GM18867 (cell line): ENCODE results near the gene NDUFA3.
"Not testable (repeated sequence)": the region's sequence is repeated elsewhere in the genome, so short reads cannot be mapped to it uniquely, and the experiment has no call there.

Experiments used
- ATAC-seq: cut with Tn5 transposase; IDR thresholded peaks from one replicate; pipeline ENCODE4 v1.9.1; 2021; ENCODE audit warnings: mild to moderate bottlenecking, moderate library complexity; ENCODE audit not compliant: unreplicated experiment

NDUFA3 gene

DNA sequence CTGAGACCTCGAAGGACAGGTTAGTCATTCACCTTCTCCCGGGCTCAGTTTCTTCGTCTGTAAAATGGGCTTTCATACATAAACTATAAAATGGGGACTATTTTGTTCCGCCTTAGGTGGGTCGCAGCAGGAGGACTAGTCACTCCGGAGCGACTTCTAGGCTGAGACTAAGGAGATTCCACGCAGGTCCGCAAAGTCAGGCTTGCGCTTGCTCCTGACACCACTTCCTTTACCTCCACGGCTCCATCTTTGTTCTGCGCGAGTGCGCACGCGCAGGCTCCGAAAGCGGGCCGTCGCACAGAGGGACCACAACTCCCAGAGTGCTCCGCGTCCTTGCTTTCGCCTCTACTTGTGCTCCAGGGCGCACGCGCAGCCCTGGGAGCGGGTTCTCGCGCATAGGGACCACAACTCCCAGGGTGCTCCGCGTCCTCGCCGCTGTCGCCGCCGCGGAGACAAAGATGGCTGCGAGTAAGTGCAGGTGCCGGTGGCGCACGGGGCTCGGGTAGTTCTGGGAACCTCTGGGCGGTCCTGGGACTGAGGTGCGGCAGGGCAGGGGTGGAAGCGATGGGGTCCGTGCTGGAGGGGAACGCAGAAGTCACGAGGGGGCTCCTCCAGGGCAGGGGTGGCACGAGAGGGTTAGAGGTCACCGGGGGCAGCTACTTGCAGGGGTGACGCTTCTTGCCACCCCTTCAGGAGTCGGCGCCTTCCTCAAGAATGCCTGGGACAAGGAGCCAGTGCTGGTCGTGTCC is at the start of gene NDUFA3:
NDUFA3 (plus strand) TSS at position 435 of the 749 bp plus-strand sequence; CDS start at position 459, 24 bp downstream.
- ATAC-seq: peak; percentile 93

DNA sequence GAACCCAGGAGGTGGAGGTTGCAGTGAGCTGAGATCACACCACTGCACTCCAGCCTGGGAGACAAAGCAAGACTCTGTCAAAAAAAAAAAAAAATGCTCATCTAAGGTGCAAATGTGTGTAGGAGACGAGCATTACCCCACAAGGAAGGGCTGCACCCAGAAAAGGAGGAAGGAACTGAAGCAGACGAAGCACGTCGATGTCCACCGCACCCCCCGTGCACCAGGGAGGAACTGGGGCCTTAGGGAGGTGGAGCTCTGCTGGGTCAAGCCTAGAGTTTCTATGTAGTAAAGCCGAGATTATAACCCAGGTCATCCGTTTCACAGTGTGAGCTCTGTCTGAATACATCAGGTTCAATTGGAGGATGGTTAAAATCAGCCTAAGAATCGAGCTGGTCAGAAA is 40.0 kb upstream of the NDUFA3 start:
- no peak for ATAC-seq

DNA sequence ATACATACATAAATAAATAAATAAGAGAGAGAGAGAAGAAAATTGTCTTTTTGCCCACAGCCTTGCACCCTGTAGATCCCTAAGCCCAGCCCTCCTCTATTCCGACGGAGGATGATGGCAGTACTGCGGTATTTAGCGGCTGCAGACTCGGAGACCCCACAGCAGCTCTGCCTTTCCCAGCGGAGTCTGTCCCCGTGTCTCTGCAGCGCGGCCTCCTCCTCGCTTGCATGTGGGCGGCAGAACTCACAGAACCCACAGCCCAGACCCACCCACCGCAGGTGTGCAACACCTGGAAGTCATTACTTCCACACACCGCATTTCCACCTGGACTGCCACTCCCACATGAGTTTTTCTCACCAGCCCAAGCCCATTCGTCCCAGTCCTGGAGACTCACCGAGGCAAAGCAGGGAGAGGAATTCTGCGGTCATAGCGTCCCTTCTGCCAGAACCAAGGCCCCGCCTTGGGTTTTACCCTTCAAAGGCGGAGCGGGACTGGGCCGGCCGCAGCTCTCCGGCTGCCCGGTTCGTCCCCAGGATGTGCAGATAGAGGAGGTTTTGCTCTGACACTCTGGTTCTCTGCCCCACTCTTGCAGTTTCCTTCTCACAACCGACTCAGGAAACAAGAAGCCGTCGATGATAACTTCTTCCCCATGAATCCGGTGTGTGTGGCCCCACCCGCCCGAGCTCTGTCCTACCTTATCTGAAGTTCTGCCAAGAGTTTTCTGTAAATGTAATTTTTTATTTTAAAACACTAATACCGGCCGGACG is 39.1 kb upstream of the NDUFA3 start, which contains the start of gene VSTM1:
VSTM1 (minus strand) TSS at position 548 of the 767 bp plus-strand sequence; CDS start at position 428, 120 bp downstream.
- no peak for ATAC-seq

DNA sequence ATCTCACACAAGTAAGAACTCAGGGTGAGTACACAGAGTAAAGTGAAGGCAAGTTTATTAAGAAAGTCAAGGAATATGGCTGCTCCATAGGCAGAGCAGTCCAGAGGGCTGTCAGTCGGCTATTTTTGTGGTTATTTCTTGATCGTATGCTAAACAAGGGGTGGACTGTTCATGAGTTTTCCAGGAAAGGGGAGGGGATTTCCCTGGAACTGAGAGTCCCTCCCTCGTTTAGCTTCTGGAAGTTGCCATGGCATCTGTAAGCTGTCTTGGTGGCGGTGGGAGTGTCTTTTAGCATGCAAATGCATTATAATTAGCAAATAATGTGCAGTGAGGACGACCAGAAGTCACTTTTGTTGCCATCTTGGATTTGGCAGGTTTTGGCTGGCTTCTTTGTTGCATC is 33.2 kb upstream of the NDUFA3 start:
- ATAC-seq: no peak

DNA sequence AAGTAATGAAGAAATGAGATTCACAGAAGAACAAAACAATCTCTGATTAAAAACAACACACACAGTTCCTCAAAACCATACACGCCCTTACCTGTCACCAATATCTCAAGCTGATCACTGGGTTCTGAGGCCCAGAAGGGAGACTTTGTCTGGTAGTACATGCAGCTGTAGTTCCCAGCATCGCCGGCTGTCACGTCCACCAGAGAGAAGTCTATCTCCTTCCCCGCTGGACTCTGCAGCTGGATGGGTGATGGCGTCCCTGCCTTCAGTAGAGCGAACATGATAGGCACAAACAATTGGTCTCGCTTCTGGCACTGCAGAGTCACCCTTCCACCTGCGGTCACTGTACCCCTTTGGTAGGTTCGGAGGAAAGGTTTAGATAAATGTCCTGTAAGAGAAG is 28.8 kb upstream of the NDUFA3 start:
- no peak for ATAC-seq

DNA sequence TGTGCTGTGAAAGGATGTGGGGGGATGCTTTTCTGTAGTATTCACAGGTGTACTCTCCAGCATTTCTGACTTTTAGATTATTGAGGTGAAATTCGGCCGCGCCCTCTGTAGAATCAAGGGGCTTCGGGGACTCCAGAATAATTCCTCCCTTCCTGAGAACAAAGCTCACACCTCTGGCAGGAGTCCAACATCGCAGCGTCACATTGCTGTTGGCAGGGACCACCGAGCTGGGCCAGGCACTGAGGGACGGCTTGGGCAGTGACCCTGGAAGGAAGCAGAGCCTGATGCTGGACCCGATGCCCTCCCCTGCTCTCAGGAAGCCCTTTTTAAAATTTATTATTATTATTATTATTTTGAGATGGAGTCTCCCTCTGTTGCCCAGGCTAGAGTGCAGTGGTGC is 27.8 kb upstream of the NDUFA3 start:
- no peak for ATAC-seq

DNA sequence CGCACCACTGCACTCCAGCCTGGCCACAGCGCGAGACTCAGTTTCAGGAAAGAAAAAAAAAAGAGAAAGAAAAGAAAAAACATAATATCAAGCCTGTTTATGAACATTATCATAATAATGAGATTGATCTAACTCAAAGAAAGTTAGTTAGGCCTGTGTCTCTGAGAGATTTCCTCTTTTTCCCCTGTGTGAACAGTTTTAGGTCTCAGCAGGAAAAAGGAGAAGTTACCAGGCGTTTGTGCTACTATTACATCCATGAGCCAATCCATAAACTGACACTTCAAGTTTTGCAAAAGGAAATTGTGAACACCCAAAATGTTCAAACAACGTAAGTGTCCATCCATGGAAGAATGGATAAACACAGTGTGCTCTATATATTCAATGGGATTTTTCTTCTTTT is 25.3 kb upstream of the NDUFA3 start:
- ATAC-seq: no peak

DNA sequence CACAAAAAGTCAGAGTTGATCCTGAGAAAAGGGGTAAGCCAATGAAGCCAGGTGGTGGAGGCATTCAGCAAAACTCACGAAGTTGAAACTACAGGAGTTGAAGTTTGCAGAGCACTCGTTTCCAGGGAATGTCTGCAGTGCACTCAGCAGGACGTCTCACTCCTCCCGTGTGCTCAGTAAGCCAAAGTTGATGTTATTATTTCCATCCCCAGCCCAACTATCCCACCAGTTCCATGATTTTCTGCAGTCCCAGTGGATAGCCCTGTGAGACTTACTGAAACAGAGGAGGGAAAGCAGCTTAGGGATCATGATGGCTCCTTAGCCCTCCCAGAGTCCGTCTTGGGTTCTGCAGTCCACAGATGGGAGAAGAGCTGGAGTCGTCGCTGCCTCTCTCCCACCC is 21.6 kb upstream of the NDUFA3 start, which contains the start of gene TARM1:
TARM1 (minus strand) TSS at position 334 of the 400 bp plus-strand sequence; CDS start at position 309, 25 bp downstream.
- ATAC-seq: no peak

DNA sequence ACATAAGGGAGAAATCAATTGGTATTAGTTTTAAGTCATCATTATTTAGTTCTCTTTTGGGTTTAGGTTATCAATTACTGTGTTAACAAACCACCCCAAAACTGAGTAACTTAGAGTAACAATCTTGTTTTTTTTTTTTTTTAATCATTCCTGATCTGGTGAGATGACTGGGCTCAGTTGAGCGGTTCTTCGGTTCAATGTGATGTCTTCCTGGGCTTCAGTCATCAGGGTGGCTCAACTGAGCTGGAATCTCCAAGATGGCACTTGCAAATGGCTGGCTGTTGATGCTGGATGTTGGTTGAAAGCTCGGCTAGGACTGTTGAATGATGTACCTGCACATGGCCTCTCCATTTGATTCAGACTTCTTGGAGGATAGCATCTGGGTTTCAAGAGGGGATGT is 18.2 kb upstream of the NDUFA3 start:
- ATAC-seq: no peak

DNA sequence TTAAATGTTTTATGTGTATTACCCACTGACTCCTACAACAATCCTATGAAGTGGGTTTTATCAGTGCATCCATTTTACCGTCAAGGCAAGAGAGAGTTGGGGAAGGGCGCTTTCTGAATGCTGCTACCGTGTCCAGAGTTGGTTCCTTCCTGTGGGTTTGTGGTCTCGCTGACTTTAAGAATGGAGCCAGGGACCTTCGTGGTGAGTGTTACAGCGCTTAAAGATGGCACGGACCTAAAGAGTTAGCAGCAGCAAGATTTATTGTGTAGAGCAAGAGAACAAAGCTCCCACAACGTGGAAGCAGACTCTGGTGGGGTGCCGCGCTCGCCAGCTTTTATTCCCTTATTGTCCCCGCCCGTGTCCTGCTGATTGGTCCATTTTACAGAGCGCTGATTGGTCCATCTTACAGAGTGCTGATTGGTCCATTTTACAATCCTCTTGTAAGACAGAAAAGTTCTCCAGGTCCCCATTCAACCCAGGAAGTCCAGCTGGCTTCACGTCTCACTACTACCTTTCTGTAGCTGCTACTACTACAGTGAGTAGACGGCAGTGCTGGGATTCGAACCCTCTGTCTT is 8.1 kb upstream of the NDUFA3 start:
- no peak for ATAC-seq

DNA sequence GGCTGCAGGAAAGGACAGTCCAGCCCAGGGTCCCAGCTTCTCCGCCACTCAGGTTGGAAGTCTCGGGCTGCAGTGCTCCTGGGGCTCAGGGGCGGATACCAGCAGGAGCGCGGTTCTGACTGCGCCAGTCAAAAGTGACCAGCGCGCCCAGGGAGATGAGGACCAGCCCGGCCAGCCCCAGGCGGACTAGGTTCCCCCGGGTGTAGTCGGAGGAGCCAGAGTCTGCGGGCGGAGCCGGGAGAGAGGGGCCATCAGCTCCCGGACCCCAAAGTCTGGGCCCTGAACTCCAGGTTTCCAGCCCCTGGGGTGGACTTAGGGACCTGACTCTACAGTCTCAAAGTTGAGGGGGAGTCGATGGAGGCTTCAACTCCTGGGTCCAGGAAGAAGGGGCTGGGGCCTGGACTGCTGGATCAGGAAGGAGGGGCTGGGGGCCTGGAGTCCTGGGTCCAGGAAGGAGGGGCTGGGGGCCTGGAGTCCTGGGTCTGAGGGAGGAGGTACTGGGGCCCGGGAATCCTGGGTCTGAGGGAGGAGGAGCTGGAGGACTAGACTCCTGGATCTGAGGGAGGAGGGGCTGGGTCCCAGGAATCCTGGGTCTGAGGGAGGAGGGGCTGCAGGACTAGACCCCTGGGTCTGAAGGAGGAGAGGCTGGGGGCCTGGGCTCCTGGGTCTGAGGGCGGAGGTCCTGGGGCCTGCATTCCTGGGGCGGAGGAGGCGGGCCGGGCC is 7.4 kb upstream of the NDUFA3 start:
- no peak for ATAC-seq

DNA sequence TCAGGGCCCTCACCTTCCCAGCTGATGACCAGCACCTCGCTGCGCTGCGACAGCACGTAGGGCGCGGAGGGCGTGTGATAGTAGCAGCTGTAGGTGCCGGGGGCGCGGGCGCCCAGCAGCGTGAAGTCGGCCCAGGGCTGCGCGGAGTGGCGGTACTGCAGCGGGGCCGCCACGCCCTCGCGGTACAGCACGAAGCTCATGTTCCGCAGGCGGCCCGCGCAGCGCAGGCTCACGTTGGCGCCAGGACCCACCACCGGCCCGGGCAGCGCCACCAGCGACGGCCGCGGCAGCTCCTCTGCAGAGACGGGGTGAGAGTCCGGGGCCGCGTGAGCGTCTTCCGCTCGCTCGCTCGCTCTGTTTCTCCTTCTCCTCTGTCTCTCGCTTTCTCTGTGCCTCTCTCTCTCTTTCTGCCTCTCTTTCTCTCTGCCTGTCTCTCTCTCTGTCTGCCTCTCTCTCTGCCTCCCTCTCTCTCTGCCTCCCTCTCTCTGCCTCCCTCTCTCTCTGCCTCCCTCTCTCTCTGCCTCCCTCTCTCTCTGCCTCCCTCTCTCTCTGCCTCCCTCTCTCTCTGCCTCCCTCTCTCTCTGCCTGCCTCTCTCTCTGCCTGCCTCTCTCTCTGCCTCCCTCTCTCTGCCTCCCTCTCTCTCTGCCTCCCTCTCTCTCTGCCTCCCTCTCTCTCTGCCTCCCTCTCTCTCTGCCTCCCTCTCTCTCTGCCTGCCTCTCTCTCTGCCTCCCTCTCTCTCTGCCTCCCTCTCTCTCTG is 6.6 kb upstream of the NDUFA3 start:
- ATAC-seq: not testable (repeated sequence)

DNA sequence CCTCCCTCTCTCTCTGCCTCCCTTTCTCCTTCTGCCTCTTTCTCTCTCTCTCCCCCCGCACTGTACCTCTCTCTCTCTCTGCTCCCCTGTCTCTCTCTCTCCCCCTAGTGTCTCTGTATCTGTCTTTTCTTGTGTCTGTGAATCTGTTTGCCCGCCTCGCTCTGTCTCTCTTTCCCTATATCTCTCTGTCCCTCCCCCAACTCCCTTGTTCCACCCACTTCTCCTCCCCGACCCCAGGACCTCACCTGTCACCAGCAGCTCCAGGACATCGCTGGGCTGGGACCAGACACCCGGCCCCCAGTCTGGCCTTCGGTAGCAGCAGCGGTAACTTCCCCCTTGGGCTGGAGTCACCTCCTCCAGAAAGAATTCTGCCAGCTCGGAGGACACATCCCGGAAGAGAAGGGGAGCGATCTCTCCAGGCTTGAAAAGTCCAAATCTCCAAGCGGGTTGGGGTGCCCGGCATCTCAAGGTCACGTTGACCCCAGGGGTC is 6.0 kb upstream of the NDUFA3 start:
- ATAC-seq: no peak

DNA sequence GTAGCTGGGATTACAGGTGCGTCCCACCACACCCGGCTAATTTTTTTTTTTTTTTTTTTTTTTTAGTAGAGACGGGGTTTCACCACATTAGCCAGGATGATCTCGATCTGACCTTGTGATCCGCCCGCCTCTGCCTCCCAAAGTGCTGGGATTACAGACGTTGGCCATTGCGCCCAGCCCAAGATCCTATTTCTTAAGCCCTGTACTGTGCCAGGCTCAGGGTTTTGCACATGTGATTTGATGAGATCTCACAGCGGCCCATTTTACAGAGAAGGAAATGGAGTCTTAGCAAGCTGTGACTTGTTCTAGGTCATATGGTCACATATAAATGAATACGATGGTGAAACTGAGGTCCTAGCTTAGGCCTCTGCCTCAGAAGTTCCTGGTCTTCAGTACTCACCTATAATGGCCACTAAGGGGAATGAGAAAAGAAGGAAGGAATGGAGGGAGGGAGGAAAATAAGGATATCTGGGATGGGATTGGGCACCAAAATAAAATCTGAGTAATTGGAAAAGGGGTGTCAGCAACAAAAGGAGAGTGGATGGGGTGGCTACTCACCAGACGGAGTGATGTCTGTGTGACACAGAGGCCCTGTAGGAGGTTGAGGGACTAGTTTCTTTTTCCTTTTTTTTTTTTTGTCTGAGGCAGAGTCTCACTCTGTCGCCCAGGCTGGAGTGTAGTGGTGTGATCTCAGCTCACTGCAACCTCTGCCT is 3.3 kb upstream of the NDUFA3 start:
- no peak for ATAC-seq

DNA sequence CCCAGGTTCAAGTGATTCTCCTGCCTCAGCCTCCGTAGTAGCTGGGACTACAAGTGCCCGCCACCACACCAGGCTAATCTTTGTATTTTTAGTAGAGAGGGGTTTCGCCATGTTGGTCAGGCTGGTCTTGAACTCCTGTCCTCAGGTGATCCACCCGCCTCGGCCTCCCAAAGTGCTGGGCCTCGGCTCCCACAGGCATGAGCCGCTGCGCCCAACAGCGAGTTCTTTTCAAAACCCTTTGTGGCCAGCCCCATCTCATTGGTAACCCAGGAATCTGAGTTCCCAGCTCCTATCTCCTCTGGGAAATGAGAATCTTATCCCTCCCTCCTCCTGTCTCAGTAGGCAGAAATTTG is 2.8 kb upstream of the NDUFA3 start:
- ATAC-seq: not testable (repeated sequence)

DNA sequence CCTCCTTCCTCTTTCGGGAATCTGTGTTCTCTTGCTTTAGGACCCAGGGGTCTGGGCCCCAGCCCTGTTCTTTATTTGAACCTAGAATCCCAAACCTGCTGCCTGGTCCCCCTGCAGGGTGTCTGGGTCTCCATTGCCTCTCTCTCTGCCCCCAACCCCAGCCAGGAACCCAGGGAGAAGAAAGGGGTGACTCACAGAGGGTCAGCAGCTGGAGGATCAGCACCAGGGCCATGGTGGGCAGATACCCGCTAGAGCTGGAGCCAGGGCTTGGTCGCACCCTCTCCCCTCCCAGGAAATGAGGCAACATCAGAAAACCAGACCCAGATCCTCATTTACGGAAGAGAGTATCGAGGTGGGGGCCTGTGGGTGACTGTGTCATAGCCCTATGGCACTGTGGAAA is 2.1 kb upstream of the NDUFA3 start, which contains the start of gene OSCAR:
OSCAR (minus strand) TSS at position 243 of the 400 bp plus-strand sequence; CDS start at position 232, 11 bp downstream.
- ATAC-seq: no peak

DNA sequence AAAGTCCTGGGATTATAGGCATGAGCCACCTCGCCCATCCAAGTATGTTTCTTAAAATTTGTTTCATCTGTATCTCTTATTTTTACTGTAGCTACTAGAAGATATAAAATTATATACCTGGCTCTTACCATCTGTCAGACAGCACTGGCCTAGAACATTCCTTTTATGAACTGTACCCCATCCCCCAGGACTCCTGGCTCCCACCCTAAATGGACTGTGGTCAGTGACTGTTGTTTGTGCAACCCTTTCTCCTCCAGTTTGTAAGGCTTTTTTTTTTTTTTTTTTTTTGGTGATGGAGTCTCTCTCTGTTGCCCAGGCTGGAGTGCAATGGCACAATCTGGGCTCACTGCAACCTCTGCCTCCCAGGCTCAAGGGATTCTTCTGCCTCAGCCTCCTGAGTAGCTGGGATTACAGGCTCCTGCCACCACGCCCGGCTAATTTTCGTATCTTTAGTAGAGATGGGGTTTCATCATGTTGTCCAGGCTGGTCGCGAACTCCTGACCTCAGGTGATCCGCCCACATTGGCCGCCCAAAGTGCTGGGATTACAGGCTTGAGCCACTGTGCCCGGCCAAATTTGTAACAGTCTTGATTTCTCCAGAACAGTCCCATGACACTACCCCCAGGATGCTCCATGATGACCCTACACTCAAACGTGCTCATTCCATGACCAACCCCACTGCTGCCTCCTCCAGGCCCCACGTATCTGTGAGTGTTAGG is 2.5 kb downstream of the NDUFA3 start:
- no peak for ATAC-seq

DNA sequence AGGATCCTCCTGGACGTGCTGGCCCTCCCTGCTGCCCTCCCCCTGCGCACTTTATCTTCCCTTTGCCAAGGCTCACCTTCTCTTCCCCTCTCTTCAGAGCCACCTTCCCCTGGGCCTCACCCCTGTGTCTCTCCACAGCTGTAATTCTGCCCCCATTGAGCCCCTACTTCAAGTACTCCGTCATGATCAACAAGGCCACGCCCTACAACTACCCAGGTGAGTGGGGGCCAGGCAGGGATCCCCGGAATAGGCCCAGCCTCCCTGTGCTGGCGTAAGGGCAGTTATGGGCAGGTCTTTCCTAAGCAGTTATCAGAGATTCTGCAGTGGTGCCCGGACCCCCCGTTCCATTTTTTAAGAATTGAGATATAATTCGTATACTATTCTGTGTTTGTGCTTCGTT is 3.1 kb downstream of the NDUFA3 start:
- no peak for ATAC-seq

DNA sequence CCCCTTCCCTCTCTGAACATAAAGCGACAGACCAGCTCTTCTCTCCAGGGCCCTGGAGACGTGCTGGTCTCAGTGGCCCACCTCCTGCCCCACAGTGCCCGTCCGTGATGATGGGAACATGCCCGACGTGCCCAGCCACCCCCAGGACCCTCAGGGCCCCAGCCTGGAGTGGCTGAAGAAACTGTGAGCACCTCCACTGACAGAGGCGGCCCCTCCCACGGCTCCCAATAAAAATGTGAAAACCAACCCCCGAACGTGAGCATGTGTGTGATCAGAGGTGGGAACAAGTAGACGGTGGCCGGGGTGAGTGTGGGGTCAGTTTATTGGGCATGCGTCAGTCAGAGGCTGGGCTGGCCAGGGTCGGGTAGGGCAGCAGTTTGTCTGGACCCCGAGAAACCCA is 4.1 kb downstream of the NDUFA3 start:
- no peak for ATAC-seq
